Loucy (cell line): ENCODE measurements around the gene EPX.

Experiments
- H2AFZ ChIP-seq: fragments of 200-600 bp; sonication (generic); 2 replicates; pipeline ENCODE4 v1.6.0; 2016; ENCODE audit warnings: antibody characterized with exemption, mild to moderate bottlenecking, low read length, moderate library complexity
- H3F3A ChIP-seq: fragments of 200-600 bp; 2 replicates; pipeline ENCODE4 v1.6.0; 2016; ENCODE audit warnings: antibody characterized with exemption, low read depth, mild to moderate bottlenecking
- H3K27me3 ChIP-seq: fragments of 200-600 bp; sonication (generic); 2 replicates; pipeline ENCODE4 v1.6.1; 2014; ENCODE audit warnings: low read length, mild to moderate bottlenecking; ENCODE audit not compliant: insufficient read depth, poor library complexity, severe bottlenecking
- H3K36me3 ChIP-seq: fragments of 200-600 bp; sonication (generic); 2 replicates; pipeline ENCODE4 v1.6.1; 2016; ENCODE audit warnings: low read length; ENCODE audit not compliant: insufficient read depth
- H3K4me1 ChIP-seq: fragments of 200-600 bp; sonication (generic); 2 replicates; pipeline ENCODE4 v1.5.1; 2014; ENCODE audit warnings: low read length, mild to moderate bottlenecking; ENCODE audit not compliant: insufficient read depth, poor library complexity, severe bottlenecking
- H3K4me2 ChIP-seq: fragments of 200-600 bp; sonication (generic); 2 replicates; pipeline ENCODE4 v1.6.0; 2014; ENCODE audit warnings: antibody characterized with exemption, low read length, low read depth, mild to moderate bottlenecking; ENCODE audit not compliant: poor library complexity, severe bottlenecking
- H3K4me3 ChIP-seq: fragments of 200-600 bp; sonication (generic); 2 replicates; pipeline ENCODE4 v1.5.1; 2014; ENCODE audit warnings: low read length, mild to moderate bottlenecking, mixed read lengths; ENCODE audit not compliant: poor library complexity, severe bottlenecking
- H3K79me2 ChIP-seq: fragments of 200-600 bp; sonication (generic); 2 replicates; pipeline ENCODE4 v1.6.1; 2014; ENCODE audit warnings: low read length; ENCODE audit not compliant: insufficient read depth
- H3K9ac ChIP-seq: fragments of 200-600 bp; sonication (generic); 2 replicates; pipeline ENCODE4 v1.6.0; 2014; ENCODE audit warnings: mild to moderate bottlenecking, low read depth, low read length, moderate library complexity; ENCODE audit not compliant: poor library complexity, severe bottlenecking
- H3K9me2 ChIP-seq: fragments of 200-600 bp; sonication (generic); replicated peaks from 2 replicates; pipeline ENCODE4 v1.6.1; 2016; ENCODE audit warnings: low read depth, low read length, mixed read lengths
- H3K9me3 ChIP-seq: fragments of 200-600 bp; sonication (generic); 2 replicates; pipeline ENCODE4 v1.6.1; 2014; ENCODE audit warnings: mild to moderate bottlenecking, antibody characterized with exemption, low read length, low read depth; ENCODE audit not compliant: insufficient read depth
- H4K20me1 ChIP-seq: fragments of 200-600 bp; sonication (generic); 2 replicates; pipeline ENCODE4 v1.6.0; 2014; ENCODE audit warnings: antibody characterized with exemption, low read length, mild to moderate bottlenecking; ENCODE audit not compliant: insufficient read depth, poor library complexity, severe bottlenecking
- CTCF ChIP-seq: fragments of 200-600 bp; sonication (generic); conservative IDR thresholded peaks from 2 replicates; pipeline ENCODE4 v1.5.1; 2014; ENCODE audit warnings: mild to moderate bottlenecking, antibody characterized with exemption, low read length
- EZH2phosphoT487 ChIP-seq: fragments of 200-600 bp; IDR thresholded peaks from 2 replicates; pipeline ENCODE4 v1.6.1; 2018; ENCODE audit warnings: antibody characterized with exemption, mild to moderate bottlenecking, moderate library complexity, borderline replicate concordance

The EPX gene

GRCh38 chr17:58186591-58186990 is 5.9 kb upstream of the EPX start:
- Histone ChIP-seq H4K20me1 (no peaks in the 10 kb centered on the region), H3K4me1 (no peaks in the 10 kb centered on the region), H3K36me3 (no peaks in the 10 kb centered on the region), H3K4me3 (no peak overlapping the region), H3F3A (no peaks in the 10 kb centered on the region), H3K9me2 (no peaks in the 10 kb centered on the region), H3K4me2 (no peak overlapping the region), H3K79me2 (no peaks in the 10 kb centered on the region), H3K9ac (no peak overlapping the region), H3K9me3 (no peaks in the 10 kb centered on the region), H2AFZ (no peak overlapping the region), H3K27me3 (no peaks in the 10 kb centered on the region)
- TF ChIP-seq EZH2phosphoT487 (no peak), CTCF (no peak)

- Histone ChIP-seq H3K36me3 (no peaks in the 10 kb centered on the region), H3F3A (no peaks in the 10 kb centered on the region), H3K4me1 (no peaks in the 10 kb centered on the region), H3K9ac (no peak overlapping the region), H3K9me2 (no peaks in the 10 kb centered on the region), H3K4me3 (no peak overlapping the region), H3K79me2 (no peaks in the 10 kb centered on the region), H4K20me1 (no peaks in the 10 kb centered on the region), H3K4me2 (no peak overlapping the region), H3K9me3 (no peaks in the 10 kb centered on the region), H2AFZ (no peak overlapping the region), H3K27me3 (no peaks in the 10 kb centered on the region)
- no peak for TF ChIP-seq EZH2phosphoT487
- TF ChIP-seq CTCF, result no peak
Observed at GRCh38 chr17:58187063-58187462, 5.5 kb upstream of the EPX start.

GRCh38 chr17:58187675-58188074 is 4.9 kb upstream of the EPX start:
- no peak overlapping the region for H3K4me3 ChIP-seq
- no peaks in the 10 kb centered on the region for H3K9me2 ChIP-seq
- no peak overlapping the region for H2AFZ ChIP-seq
- H3K9ac ChIP-seq, result no peak overlapping the region
- TF ChIP-seq CTCF (no peak), EZH2phosphoT487 (no peak)
- no peak overlapping the region for H3K4me2 ChIP-seq
- H3K36me3 ChIP-seq, result no peaks in the 10 kb centered on the region
- no peaks in the 10 kb centered on the region for H3K27me3 ChIP-seq
- H3K9me3 ChIP-seq, result no peaks in the 10 kb centered on the region
- H3F3A ChIP-seq, result no peaks in the 10 kb centered on the region
- H4K20me1 ChIP-seq, result no peaks in the 10 kb centered on the region
- no peaks in the 10 kb centered on the region for H3K79me2 ChIP-seq
- H3K4me1 ChIP-seq, result no peaks in the 10 kb centered on the region
